Fibroblast of skin of scalp (primary cell): ENCODE measurements around the gene PGLYRP1.

ENCODE experiments used
- DNase-seq: peaks from one replicate; pipeline ENCODE4 v3.0.0-alpha.2; 2013

The PGLYRP1 gene

DNA sequence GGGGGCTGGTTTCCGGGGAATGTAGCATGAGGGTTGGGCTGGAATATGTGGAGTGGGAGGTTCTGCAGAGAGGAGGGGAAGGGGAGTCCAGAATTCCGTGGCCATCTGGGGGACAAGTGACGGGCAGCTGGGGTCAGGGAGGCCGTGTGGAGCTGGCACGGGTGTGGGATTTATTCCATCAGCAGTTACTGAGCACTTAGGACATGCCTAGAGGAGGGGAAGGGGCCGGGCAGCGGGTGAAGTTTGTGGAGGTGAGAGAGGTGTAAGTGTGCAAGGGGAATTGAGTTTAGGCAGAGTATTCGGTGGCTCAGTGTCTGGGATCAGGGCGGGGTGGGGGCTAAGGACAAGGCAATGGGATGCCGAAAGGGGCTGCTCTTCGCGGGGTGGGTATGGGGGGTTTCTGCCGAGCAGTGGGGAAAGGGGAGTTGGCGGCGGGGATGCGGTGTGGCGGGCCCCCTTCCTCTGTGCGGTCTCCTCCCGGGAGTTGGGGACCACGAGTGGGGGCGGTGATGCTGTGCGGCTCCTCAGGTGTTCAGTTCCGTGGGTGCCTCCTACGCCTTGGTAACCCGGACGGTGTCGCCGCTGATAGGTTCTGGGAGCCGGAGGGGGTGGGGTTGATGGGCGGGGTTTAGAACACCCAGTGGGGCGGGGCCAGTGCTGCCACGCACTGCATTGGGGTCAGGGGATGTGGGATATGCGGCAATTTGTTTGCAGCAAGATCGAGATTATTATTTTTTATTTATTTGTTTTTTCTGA, 22.2 kb downstream of the PGLYRP1 start:
- no peak for DNase-seq

GRCh38 chr19:45999653-46000121, 23.2 kb downstream of the PGLYRP1 start:
- peak; percentile 30 for DNase-seq

GRCh38 chr19:45998834-45999233, 24.0 kb downstream of the PGLYRP1 start:
- DNase-seq, result no peak

GRCh38 chr19:45996933-45997332, 25.9 kb downstream of the PGLYRP1 start:
- DNase-seq, result no peak

DNA sequence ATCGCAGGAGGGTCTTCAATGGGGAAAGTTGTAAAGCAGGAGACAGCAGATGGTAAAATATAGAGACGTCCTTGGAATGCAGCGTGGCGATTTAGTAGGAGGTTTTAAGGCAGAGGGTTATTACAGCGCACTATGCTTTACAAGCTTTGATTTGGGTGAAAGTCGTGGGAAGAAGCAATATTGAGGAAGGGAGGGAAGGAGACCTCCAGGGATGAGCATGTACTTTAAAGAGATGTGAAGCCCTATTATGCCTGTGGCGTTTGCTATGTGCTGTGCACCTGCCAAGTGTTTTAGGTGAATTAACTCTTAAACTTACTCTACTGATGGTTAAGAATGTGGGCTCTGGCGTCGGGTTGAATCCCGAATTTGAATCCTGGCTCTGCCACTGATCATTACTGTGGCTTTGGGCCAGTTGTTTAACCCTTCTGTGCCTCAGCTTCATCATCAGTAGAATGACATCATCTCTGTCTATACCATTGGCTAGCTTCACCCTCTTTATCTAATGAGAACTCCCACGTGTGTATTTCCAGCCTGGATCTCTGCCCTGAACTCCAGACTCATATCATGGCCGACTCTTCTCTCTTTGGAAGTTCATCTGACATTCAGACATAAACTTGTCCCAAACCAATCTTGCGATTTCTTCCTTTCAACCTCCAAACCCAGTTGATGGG, 27.0 kb downstream of the PGLYRP1 start:
- DNase-seq, result no peak

- peak; percentile 100 for DNase-seq
Measured at GRCh38 chr19:45994998-45995714, 27.7 kb downstream of the PGLYRP1 start, which contains the start of gene CCDC61. Gene CCDC61 (plus strand): TSS chr19:45995467. CDS start chr19:46003019, 7,552 bp downstream.

GRCh38 chr19:45994456-45994997, 28.3 kb downstream of the PGLYRP1 start:
- DNase-seq, result no peak

DNA sequence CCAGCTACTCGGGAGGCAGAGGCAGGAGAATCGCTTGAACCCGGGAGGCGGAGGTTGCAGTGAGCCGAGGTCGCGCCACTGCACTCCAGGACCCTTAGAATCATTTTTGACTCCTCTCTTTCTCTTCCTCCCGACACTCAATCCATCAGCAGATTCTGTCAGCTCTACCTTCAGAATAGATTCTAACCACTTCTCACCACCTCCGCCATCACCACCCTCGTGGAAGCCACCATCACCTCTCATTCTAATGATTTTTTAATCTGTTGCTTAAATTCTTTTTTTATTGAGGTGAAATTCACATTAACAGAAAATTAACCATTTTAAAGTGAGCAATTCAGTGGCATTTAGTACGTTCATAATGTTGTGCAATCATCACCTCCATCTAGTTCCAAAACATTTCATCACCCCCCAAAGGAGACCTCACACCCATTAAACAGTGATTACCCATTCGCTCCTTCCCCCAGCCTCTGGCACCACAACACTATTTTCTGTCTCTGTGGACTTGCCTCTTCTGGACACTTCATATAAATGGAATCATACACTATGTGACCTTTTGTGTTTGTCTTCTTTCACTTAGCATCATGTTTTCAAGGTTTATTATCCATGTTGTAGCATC, 32.6 kb downstream of the PGLYRP1 start:
- no peak for DNase-seq

DNA sequence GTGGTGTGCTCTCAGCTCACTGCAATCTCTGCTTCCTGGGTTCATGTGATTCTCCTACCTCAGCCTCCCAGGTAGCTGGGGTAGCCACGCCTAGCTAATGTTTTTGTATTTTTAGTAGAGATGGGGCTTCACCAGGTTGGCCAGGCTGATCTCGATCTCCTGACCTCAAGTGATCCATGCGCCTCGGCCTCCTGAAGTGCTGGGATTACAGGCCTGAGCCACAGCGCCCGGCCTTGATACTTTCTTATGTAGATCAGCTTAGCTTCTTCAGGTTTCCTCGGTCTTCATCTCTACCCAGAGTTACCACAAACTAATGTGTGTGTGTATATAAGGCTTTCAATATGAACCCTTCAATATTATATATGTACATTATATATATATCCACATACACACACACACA, 37.5 kb downstream of the PGLYRP1 start:
- DNase-seq, result no peak

GRCh38 chr19:45981350-45981749, 41.5 kb downstream of the PGLYRP1 start:
- no peak for DNase-seq

DNA sequence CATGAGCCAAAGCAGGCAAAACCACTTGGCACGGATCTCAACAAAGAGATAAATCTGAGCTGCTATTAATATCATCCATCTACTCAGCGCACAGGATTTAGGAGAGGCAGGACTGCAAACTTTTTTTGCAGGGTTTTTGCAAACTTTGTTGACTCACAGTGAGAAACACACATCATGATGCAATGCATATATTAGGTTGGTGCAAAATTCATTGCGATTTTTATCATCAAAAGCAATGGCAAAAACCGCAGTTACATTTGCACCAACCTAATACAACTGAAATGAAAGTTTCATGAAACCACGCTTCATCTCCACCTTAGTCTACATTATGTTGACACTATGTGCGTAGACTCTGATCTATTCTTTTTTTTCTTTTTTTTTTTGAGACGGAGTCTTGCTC, 44.7 kb downstream of the PGLYRP1 start:
- DNase-seq, result no peak

GRCh38 chr19:45976178-45976577, 46.7 kb downstream of the PGLYRP1 start:
- DNase-seq, result no peak

GRCh38 chr19:45975306-45976070, 47.4 kb downstream of the PGLYRP1 start:
- no peak for DNase-seq

GRCh38 chr19:45973553-45974338, 49.1 kb downstream of the PGLYRP1 start, which contains the start of gene NOVA2:
Gene NOVA2 (minus strand): TSS chr19:45973865. CDS start chr19:45973351, 514 bp downstream.
- DNase-seq, result peak; percentile 64

DNA sequence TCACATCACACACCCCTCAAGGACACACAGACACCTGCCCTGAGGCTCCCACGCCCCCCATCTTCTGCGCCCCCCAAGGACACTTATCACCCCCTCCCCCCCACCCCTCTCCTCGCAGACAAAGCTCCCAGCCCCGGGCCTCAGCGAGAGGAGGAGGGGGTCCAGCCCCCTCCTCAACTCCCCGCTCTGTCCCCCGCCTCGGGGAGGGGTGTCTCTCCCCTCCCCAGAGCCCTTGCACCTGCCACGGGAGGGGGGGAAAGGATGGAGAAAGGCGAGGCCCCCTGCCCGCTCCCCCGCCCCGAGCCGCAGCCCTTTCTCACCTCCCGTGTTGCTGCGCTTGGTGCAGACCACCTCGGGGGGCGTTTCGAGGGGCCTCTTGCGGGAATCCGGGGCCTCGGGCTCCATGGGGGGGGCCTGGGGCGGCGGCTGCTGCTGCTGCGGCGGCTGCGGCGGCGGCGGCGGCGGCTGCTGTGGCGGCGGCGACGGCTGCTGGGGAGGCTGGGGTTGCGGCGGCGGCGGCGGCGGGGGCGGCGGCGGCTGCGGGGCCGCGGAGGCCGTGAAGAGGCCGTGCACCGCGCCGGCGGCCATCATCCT, 49.8 kb downstream of the PGLYRP1 start:
- DNase-seq, result no peak

- DNase-seq, result no peak
Measured at GRCh38 chr19:45972081-45972946, 50.5 kb downstream of the PGLYRP1 start.

DNA sequence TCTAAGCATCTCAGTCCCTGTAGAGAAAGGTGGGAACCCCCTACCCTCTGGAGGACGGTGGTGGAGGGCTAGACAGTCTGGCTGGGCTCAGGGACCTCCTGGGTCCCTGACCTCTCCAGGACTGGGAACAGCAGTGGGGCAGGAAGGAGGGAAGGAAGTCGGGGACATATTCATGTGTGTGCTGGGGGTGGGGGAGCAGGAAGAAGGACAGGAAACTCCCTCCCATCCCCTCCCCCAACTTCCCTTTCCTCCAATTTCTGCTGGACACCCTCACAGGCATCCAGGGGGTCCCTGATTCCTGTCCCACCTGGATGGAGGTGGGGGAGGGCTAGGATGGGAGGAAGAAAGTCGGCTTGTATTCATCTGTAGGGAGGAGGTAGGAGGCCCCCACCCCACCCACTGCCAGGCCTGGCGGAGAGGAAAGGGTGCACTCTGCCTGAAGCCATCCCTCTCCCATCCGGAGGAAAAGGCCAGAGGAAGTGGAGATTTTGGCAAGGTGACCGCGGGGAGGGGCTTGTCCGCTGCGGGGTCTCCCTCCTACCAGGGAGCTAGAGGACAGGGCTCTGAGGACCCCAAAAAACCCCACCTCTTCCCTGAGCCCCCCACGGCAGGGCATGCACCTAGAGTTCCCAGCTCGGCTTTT, 51.5 kb downstream of the PGLYRP1 start:
- DNase-seq, result no peak

- DNase-seq, result no peak
Measured at GRCh38 chr19:45969676-45970075, 53.2 kb downstream of the PGLYRP1 start.
